ENCODE data around the gene ATP2B2. TPM values are rescaled to one million over a fixed set of nuclear protein-coding genes. Genes with fewer than 3 reads are reported as not detected.

ATP2B2 gene
- total and polyA plus RNA-seq, 2 donors from 2014 or later, result 0.19 to 0.22 TPM

DNA sequence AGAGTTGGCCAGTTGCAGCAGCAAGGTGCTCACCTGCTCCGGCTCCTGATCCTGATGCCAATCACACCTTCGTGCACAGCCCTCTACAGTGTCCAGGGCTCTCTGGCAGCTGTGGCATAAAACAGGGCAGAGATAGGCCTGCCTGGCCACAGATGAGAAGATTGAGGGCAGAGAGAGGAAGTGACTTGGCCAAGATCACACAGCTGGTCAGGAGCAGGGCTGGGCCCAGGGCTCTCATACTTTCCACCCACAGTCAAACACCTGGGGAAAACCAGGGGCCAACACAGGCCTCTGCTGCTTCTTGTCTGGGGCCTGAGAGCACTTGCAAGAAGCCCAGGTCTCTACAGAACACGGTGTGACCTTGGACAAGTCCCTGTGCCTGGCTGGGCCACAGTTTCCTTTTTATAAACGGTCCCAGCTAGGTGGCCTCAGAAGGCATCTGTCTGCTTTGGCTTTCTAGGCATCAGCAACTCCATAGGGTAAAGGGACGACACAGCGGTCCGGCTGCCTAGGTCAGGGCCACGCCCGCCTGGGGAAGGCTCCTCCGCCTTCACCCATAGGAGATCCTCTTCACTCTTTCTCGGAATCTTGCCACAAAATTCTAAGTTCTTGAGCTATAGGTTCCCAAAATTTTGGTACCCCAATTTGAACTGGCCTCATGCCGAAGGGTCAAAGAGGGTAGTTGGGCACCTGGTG, 3.1 kb downstream of the ATP2B2 start:
- no peak overlapping the region for H3K9ac ChIP-seq (ENCODE audit: low read length in 3 of 3)
- H3K27ac ChIP-seq (ENCODE audit: low read depth in 2 of 2, low read length in 2 of 2), result no peak overlapping the region
- no peak for FAIRE-seq
- no peak for TF ChIP-seq CTCF (IDR thresholded peaks at IDR 0.05; ENCODE audit: borderline replicate concordance, extremely low read depth, insufficient read depth)
- no peaks in the 10 kb centered on the region for H3K4me1 ChIP-seq (ENCODE audit: control insufficient read depth in 2 of 3, insufficient read depth in 2 of 3, low read depth in 1 of 3, low read length in 3 of 3)
- no peak overlapping the region for H3K4me3 ChIP-seq (ENCODE audit: low read length in 3 of 3)
- H3K9me3 ChIP-seq (ENCODE audit: control insufficient read depth in 2 of 3, insufficient read depth in 1 of 3, low read length in 3 of 3), result no peaks in the 10 kb centered on the region
- DNase-seq, result peak in 1 of 5 donors; percentile 17
- H3K36me3 ChIP-seq (ENCODE audit: control insufficient read depth in 2 of 3, insufficient read depth in 3 of 3, low read length in 3 of 3), result no peaks in the 10 kb centered on the region
- intact Hi-C loops (cut with DNase I), result no loop called here
- H3K27me3 ChIP-seq (ENCODE audit: control insufficient read depth, insufficient read depth, low read length), result peaks cover 2% of the 10 kb centered on the region

- Histone ChIP-seq H3K4me3 (ENCODE audit: low read length in 3 of 3) (no peak overlapping the region), H3K27ac (ENCODE audit: low read depth in 2 of 2, low read length in 2 of 2) (no peak overlapping the region), H3K9ac (ENCODE audit: low read length in 3 of 3) (no peak overlapping the region), H3K36me3 (ENCODE audit: control insufficient read depth in 2 of 3, insufficient read depth in 3 of 3, low read length in 3 of 3) (no peaks in the 10 kb centered on the region), H3K4me1 (ENCODE audit: control insufficient read depth in 2 of 3, insufficient read depth in 2 of 3, low read depth in 1 of 3, low read length in 3 of 3) (no peaks in the 10 kb centered on the region), H3K27me3 (ENCODE audit: control insufficient read depth, insufficient read depth, low read length) (peaks cover 2% of the 10 kb centered on the region), H3K9me3 (ENCODE audit: control insufficient read depth in 2 of 3, insufficient read depth in 1 of 3, low read length in 3 of 3) (no peaks in the 10 kb centered on the region)
- no peak for TF ChIP-seq CTCF (IDR thresholded peaks at IDR 0.05; ENCODE audit: borderline replicate concordance, extremely low read depth, insufficient read depth)
- FAIRE-seq (no peak), DNase-seq (peak in 1 of 5 donors; percentile 31)
- intact Hi-C loops (cut with DNase I), result no loop called here
These were observed 3.7 kb downstream of the ATP2B2 start for GRCh38 chr3:10501664-10502052.

DNA sequence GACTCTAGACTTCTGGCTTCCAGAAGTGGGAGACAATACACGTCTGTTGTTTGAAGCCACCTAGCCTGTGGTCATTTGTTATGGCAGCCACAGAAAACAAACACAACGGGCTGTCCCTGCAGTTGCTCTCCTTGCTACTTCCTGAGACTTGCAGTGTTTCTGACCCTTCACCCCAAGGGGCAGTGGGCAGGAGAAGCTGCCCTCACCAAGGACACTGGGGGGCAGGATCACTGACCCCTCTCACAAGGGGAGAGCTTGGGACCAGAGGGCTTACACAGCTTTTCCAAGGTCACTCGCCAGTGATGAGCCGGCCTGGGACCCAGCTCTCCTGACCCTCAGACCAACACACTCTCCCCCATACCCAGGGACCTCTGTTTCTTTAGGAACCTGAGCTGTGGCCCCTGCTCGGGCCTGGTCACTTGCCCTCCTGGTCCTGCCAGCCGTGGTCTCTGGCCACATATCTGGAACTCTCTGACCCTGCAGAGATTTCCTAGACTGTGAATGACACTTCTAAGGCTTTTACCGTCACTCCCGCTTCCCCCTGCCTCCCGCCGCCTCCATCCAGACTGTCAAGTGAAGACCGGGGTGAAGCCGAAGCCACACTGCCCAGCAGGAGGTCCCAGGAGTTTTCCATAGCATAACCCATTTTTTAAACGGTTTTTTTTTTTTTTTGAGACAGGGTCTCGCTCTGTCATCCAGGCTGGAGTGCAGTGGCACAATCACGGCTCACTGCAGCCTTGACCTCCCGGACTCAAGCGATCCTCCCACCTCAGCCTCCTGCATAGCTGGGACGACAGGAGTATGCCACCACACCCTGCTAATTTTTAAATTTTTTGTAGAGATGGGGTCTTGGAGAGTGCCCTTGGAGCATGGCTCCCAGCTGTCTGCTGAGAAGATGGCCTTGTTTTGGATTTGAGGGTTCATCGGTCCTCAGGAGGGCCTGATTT, 4.4 kb downstream of the ATP2B2 start:
- Histone ChIP-seq H3K27me3 (ENCODE audit: control insufficient read depth, insufficient read depth, low read length) (peaks cover 2% of the 10 kb centered on the region), H3K9me3 (ENCODE audit: control insufficient read depth in 2 of 3, insufficient read depth in 1 of 3, low read length in 3 of 3) (no peaks in the 10 kb centered on the region), H3K4me3 (ENCODE audit: low read length in 3 of 3) (no peak overlapping the region), H3K4me1 (ENCODE audit: control insufficient read depth in 2 of 3, insufficient read depth in 2 of 3, low read depth in 1 of 3, low read length in 3 of 3) (no peaks in the 10 kb centered on the region), H3K9ac (ENCODE audit: low read length in 3 of 3) (no peak overlapping the region), H3K27ac (ENCODE audit: low read depth in 2 of 2, low read length in 2 of 2) (no peak overlapping the region), H3K36me3 (ENCODE audit: control insufficient read depth in 2 of 3, insufficient read depth in 3 of 3, low read length in 3 of 3) (no peaks in the 10 kb centered on the region)
- DNase-seq (peak in 1 of 5 donors; percentile 48), FAIRE-seq (no peak)
- no peak for TF ChIP-seq CTCF (IDR thresholded peaks at IDR 0.05; ENCODE audit: borderline replicate concordance, extremely low read depth, insufficient read depth)
- intact Hi-C loops (cut with DNase I), result no loop called here

All from kidney (tissue), 14 donors.